HG02798 (cell line): Measurements from ENCODE around the gene MYCL.
"Not testable (repeated sequence)": the region's sequence is repeated elsewhere in the genome, so short reads cannot be mapped to it uniquely, and the experiment has no call there.

ENCODE experiments used
- ATAC-seq: cut with Tn5 transposase; IDR thresholded peaks from one replicate; pipeline ENCODE4 v1.9.1; 2021; ENCODE audit warnings: mild to moderate bottlenecking; ENCODE audit not compliant: unreplicated experiment, poor library complexity

Gene MYCL

DNA sequence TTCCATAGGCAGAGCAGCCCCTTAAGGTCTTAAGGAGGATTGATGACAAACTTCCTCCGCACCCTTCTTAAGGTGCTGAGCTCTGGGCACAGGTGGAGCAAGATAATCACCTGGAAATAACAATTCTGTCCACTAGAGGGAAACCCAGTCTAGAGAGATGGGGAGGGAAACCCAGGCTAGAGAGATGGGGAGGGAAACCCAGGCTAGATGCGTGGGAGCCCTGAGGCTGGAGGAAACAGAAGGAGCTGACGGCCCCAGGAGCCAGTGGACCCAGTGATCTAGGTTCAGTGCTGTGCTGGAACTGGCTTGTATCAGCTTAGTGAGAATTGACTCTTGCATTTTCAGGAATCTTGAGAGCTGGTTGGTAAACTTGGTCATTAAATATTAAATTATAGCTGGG, 17.8 kb upstream of the MYCL start:
- ATAC-seq, result no peak

- no peak for ATAC-seq
These were observed 16.1 kb upstream of the MYCL start for GRCh38 chr1:39917825-39918224.

- no peak for ATAC-seq
These were observed 13.9 kb upstream of the MYCL start for GRCh38 chr1:39915499-39916129.

DNA sequence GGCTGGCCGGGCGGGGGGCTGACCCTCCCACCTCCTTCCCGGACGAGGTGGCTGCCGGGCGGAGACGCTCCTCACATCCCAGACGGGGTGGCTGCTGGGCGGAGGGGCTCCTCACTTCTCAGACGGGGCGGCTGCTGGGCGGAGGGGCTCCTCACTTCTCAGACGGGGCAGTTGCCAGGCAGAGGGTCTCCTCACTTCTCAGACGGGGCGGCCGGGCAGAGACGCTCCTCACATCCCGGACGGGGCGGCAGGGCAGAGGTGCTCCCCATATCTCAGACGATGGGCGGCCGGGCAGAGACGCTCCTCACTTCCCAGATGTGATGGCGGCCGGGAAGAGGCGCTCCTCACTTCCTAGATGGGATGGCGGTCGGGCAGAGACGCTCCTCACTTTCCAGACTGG, 11.4 kb upstream of the MYCL start:
- not testable (repeated sequence) for ATAC-seq

DNA sequence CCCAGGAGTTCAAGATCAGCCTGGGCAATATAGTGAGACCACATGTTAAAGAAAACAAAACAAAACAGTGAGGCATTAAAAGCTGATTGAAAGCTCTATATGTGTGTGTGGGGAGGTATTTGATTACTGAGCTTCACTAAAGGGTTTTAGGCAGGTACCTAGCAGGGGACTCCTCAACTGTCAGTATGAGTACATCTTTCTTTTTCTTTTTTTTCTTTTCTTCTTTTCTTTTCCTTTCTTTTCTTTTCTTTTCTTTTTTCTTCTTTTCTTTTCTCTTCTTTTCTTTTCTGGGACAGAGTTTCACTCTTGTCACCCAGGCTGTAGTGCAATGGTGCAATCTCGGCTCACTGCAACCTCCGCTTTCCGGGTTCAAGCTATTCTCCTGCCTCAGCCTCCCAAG, 8.5 kb upstream of the MYCL start:
- no peak for ATAC-seq

GRCh38 chr1:39908534-39908933, 6.8 kb upstream of the MYCL start:
- ATAC-seq, result no peak

GRCh38 chr1:39907528-39908453, 6.1 kb upstream of the MYCL start:
- no peak for ATAC-seq

DNA sequence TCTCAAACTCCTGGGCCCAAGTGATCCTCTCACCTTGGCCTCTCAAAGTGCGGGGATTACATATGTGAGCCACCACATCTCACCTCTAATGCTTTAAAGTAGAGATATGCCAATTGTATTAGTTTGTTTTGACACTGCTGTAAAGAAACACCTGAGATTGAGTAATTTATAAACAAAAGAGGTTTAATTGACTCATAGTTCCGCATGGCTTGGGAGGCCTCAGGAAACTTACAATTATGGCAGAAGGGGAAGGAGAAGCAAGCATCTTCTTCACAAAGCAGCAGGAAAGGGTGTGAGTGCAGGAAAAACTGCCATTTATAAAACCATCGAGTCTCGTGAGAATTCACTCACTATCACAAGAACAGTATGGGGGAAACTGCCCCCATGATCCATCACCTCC, 3.5 kb upstream of the MYCL start:
- ATAC-seq, result no peak

- no peak for ATAC-seq
These were observed 717 bp upstream of the MYCL start for GRCh38 chr1:39902460-39902807.

DNA sequence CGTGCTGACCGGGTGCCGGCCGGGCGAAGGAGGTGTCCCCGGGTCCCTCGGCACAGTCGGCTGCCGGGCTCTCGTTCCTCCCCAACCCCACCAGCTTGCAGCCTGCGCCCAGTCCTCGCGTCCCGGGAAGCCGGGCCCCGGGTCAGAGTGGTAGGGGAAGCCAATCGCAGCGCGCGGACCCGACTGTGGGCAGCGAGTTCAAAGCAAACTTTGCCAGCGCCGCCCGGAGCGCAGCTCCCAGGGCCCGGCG, 328 bp downstream of the MYCL start:
- no peak for ATAC-seq

- ATAC-seq, result no peak
These were observed 854 bp downstream of the MYCL start for GRCh38 chr1:39900662-39901463.

- no peak for ATAC-seq
These were observed 1.8 kb downstream of the MYCL start for GRCh38 chr1:39899611-39900538.

- no peak for ATAC-seq
These were observed 2.8 kb downstream of the MYCL start for GRCh38 chr1:39898648-39899603.

GRCh38 chr1:39898191-39898590, 3.5 kb downstream of the MYCL start:
- ATAC-seq, result no peak

- no peak for ATAC-seq
These were observed 4.6 kb downstream of the MYCL start for GRCh38 chr1:39896909-39897685.

DNA sequence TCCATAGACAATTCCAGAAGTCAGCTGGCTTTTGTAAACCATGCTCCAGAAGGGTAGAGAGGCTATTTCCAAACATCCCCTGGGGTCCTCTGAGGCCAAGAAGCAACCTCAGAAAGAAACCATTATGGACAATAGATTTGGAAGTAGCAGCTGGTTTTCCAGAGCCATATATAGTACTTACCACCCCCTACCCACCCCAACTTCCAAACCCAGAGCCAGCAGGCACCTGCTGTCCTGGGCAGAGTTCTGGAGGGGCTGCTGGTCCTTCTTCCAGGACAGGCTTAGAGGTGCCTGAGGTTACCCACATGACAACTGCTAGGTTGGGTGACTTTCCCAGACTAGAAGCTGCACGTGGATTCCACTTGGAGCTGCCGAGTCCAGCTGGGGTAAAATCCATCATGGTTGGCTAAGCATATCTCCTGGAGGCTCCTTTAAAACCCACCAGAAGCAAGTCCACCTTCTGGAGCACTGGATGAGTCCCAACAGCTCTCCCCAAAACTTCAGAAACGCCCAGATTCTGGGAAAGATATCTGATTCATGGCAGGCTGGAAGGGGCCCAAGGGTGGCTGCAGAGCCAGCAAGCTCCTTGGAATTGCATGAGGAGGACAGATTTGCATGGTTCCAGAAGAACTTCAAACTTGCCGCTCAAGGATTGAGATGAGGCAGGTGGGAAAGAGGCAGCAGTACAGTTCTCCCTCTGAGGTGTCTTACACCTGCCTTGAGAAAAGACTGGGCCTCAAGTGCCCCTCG, 5.8 kb downstream of the MYCL start:
- no peak for ATAC-seq

GRCh38 chr1:39894884-39895495, 6.7 kb downstream of the MYCL start:
- ATAC-seq, result no peak
